Loucy (cell line): ENCODE measurements around the gene SLC39A3.

Source experiments
- H2AFZ ChIP-seq: fragments of 200-600 bp; sonication (generic); 2 replicates; pipeline ENCODE4 v1.6.0; 2016; ENCODE audit warnings: antibody characterized with exemption, mild to moderate bottlenecking, low read length, moderate library complexity
- H3F3A ChIP-seq: fragments of 200-600 bp; 2 replicates; pipeline ENCODE4 v1.6.0; 2016; ENCODE audit warnings: antibody characterized with exemption, low read depth, mild to moderate bottlenecking
- H3K27me3 ChIP-seq: fragments of 200-600 bp; sonication (generic); 2 replicates; pipeline ENCODE4 v1.6.1; 2014; ENCODE audit warnings: low read length, mild to moderate bottlenecking; ENCODE audit not compliant: insufficient read depth, poor library complexity, severe bottlenecking
- H3K36me3 ChIP-seq: fragments of 200-600 bp; sonication (generic); 2 replicates; pipeline ENCODE4 v1.6.1; 2016; ENCODE audit warnings: low read length; ENCODE audit not compliant: insufficient read depth
- H3K4me1 ChIP-seq: fragments of 200-600 bp; sonication (generic); 2 replicates; pipeline ENCODE4 v1.5.1; 2014; ENCODE audit warnings: low read length, mild to moderate bottlenecking; ENCODE audit not compliant: insufficient read depth, poor library complexity, severe bottlenecking
- H3K4me2 ChIP-seq: fragments of 200-600 bp; sonication (generic); 2 replicates; pipeline ENCODE4 v1.6.0; 2014; ENCODE audit warnings: antibody characterized with exemption, low read length, low read depth, mild to moderate bottlenecking; ENCODE audit not compliant: poor library complexity, severe bottlenecking
- H3K4me3 ChIP-seq: fragments of 200-600 bp; sonication (generic); 2 replicates; pipeline ENCODE4 v1.5.1; 2014; ENCODE audit warnings: low read length, mild to moderate bottlenecking, mixed read lengths; ENCODE audit not compliant: poor library complexity, severe bottlenecking
- H3K79me2 ChIP-seq: fragments of 200-600 bp; sonication (generic); 2 replicates; pipeline ENCODE4 v1.6.1; 2014; ENCODE audit warnings: low read length; ENCODE audit not compliant: insufficient read depth
- H3K9ac ChIP-seq: fragments of 200-600 bp; sonication (generic); 2 replicates; pipeline ENCODE4 v1.6.0; 2014; ENCODE audit warnings: mild to moderate bottlenecking, low read depth, low read length, moderate library complexity; ENCODE audit not compliant: poor library complexity, severe bottlenecking
- H3K9me2 ChIP-seq: fragments of 200-600 bp; sonication (generic); replicated peaks from 2 replicates; pipeline ENCODE4 v1.6.1; 2016; ENCODE audit warnings: low read depth, low read length, mixed read lengths
- H3K9me3 ChIP-seq: fragments of 200-600 bp; sonication (generic); 2 replicates; pipeline ENCODE4 v1.6.1; 2014; ENCODE audit warnings: mild to moderate bottlenecking, antibody characterized with exemption, low read length, low read depth; ENCODE audit not compliant: insufficient read depth
- H4K20me1 ChIP-seq: fragments of 200-600 bp; sonication (generic); 2 replicates; pipeline ENCODE4 v1.6.0; 2014; ENCODE audit warnings: antibody characterized with exemption, low read length, mild to moderate bottlenecking; ENCODE audit not compliant: insufficient read depth, poor library complexity, severe bottlenecking
- EZH2phosphoT487 ChIP-seq: fragments of 200-600 bp; IDR thresholded peaks from 2 replicates; pipeline ENCODE4 v1.6.1; 2018; ENCODE audit warnings: antibody characterized with exemption, mild to moderate bottlenecking, moderate library complexity, borderline replicate concordance
- TF ChIP-seq, protein P1 (sequence below): fragments of 200-600 bp; sonication (generic); conservative IDR thresholded peaks from 2 replicates; pipeline ENCODE4 v1.5.1; 2014; ENCODE audit warnings: mild to moderate bottlenecking, antibody characterized with exemption, low read length

SLC39A3 gene

DNA sequence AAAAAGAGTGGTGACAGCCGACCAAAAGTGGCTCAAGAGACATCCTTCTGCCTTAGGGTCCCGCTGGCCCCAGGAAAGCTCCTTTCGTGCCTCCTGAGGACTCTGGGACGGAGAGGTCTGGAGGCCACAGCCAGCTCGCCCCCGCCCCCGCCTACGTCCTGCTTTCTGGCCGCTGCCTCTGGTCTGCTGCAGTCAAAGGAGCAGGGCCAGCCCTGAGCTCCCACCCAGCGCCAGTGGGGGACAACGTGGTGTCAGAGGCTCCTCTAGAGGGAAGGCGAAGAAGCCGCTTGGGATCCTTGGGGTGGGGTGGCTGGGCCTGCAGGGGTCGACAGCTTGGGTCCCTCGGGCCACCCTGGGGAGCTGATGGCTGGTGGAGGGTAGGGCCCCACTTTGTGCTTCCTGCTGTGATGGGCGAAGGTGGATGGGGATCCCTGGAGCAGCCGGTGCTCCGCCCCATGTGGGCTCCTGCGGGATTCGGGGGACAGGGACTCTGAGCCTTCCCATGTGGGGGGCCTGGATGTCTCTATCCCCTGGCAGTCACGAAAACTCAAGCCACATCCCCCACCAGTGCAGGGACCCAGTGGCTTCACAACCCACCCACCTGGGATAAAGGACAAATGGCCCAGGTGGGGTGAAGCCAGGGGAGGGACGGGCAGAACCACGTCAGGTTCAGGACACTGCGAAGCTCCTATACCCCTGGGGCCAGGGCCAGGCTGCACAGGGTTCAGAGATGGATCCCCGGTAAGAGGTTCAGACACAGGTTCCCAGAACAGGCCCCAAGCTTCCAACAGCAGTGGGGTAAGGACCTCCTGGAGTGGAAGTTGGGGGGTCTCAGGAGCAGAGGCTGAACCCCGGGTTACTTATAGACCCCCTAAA, 9.6 kb downstream of the SLC39A3 start:
- H3K9ac ChIP-seq: no peak overlapping the region
- H3F3A ChIP-seq: no peaks in the 10 kb centered on the region
- no peaks in the 10 kb centered on the region for H3K4me1 ChIP-seq
- H3K4me3 ChIP-seq: no peak overlapping the region
- no peak for TF ChIP-seq EZH2phosphoT487
- TF ChIP-seq, protein P1, sequence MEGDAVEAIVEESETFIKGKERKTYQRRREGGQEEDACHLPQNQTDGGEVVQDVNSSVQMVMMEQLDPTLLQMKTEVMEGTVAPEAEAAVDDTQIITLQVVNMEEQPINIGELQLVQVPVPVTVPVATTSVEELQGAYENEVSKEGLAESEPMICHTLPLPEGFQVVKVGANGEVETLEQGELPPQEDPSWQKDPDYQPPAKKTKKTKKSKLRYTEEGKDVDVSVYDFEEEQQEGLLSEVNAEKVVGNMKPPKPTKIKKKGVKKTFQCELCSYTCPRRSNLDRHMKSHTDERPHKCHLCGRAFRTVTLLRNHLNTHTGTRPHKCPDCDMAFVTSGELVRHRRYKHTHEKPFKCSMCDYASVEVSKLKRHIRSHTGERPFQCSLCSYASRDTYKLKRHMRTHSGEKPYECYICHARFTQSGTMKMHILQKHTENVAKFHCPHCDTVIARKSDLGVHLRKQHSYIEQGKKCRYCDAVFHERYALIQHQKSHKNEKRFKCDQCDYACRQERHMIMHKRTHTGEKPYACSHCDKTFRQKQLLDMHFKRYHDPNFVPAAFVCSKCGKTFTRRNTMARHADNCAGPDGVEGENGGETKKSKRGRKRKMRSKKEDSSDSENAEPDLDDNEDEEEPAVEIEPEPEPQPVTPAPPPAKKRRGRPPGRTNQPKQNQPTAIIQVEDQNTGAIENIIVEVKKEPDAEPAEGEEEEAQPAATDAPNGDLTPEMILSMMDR: no peak
- no peak overlapping the region for H2AFZ ChIP-seq
- peaks cover 24% of the 10 kb centered on the region for H4K20me1 ChIP-seq
- H3K79me2 ChIP-seq: peaks cover 22% of the 10 kb centered on the region; the same call in 1 of the 2 replicates
- H3K36me3 ChIP-seq: peaks cover 39% of the 10 kb centered on the region; the same call in 1 of the 2 replicates
- no peaks in the 10 kb centered on the region for H3K27me3 ChIP-seq
- H3K9me2 ChIP-seq: no peaks in the 10 kb centered on the region
- H3K9me3 ChIP-seq: no peaks in the 10 kb centered on the region
- H3K4me2 ChIP-seq: no peak overlapping the region

DNA sequence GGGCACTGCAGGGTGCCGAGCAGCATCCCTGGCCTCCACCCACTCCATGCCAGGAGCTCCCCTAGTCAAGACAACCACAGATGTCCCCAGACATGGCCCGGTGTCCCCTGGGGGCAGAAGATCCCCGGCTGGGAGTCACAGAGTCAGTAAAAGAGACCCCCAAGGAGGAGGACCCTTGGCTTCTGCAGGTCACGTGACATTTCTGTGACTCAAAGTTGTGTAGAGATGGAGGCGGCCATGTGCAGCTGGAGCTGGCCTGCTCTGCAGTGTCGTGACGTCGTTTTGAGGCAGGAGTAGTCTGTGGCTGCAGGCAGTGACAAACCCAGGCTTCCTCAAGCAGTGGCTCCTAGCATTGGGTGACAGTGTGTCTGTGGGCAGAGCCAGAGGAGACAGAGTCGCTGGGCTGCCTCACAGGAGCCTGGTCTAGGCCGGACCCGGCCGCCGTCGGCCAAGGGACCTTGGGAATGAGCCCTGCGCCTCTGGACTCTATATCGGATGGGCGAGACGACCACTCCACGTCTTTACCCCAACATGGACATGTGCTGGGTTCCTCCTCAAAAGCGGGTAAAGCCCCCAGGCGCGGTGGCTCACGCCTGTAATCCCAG, 10.9 kb downstream of the SLC39A3 start:
- TF ChIP-seq EZH2phosphoT487: no peak
- TF ChIP-seq, protein P1: no peak

DNA sequence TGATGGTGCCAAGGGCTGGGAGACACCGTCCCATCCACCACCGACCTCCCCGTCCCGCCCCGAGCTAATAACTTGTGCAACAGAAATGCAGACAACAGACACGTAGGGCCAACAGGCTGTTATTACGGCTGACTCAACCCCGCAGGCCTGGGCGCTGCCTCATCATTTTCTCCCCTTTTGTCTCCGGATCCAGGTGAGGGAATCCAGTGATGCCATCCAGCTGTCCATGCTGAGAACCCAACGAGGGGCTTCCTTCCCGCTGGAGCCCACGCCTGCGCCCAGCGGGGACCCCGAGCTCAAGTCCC, 12.2 kb downstream of the SLC39A3 start:
- Histone ChIP-seq H4K20me1 (peaks cover 3% of the 10 kb centered on the region), H3K4me1 (no peaks in the 10 kb centered on the region), H3K4me2 (no peak overlapping the region), H3K79me2 (no peaks in the 10 kb centered on the region), H3K27me3 (no peaks in the 10 kb centered on the region), H3K9me2 (no peaks in the 10 kb centered on the region), H2AFZ (no peak overlapping the region), H3K9ac (no peak overlapping the region), H3K4me3 (no peak overlapping the region), H3K9me3 (no peaks in the 10 kb centered on the region), H3K36me3 (peaks cover 18% of the 10 kb centered on the region; the same call in 1 of the 2 replicates), H3F3A (no peaks in the 10 kb centered on the region)
- TF ChIP-seq EZH2phosphoT487: no peak
- TF ChIP-seq, protein P1: no peak

More for the DNA sequence above, 10.9 kb downstream of the SLC39A3 start:
- Histone ChIP-seq H3K27me3 (no peaks in the 10 kb centered on the region), H3K9ac (no peak overlapping the region), H3K4me1 (no peaks in the 10 kb centered on the region), H3K9me2 (no peaks in the 10 kb centered on the region), H3K4me2 (no peak overlapping the region), H3F3A (no peaks in the 10 kb centered on the region), H3K79me2 (peaks cover 9% of the 10 kb centered on the region; the same call in 1 of the 2 replicates), H4K20me1 (peaks cover 12% of the 10 kb centered on the region), H3K36me3 (peaks cover 26% of the 10 kb centered on the region; the same call in 1 of the 2 replicates), H2AFZ (no peak overlapping the region), H3K4me3 (no peak overlapping the region), H3K9me3 (no peaks in the 10 kb centered on the region)
